ENCODE results near the gene HMGN2.

The HMGN2 gene

GRCh38 chr1:26471498-26472319 lies 531 bp upstream of the HMGN2 start:
- ATAC-seq: peak; percentile 71
- TF ChIP-seq ZFP3 (CRISPR knock-in tag; IDR thresholded peaks at IDR 0.05) (peak; percentile 84), CSDC2 (CRISPR knock-in tag; IDR thresholded peaks at IDR 0.05) (no peak)

- TF ChIP-seq TCF4 (CRISPR knock-in tag; IDR thresholded peaks at IDR 0.05; ENCODE audit: borderline replicate concordance) (no peak), SNAI2 (CRISPR knock-in tag; IDR thresholded peaks at IDR 0.05) (no peak)
- ATAC-seq: peak; percentile 66
These were observed 933 bp downstream of the HMGN2 start for GRCh38 chr1:26472901-26473845.

- ATAC-seq: no peak
- TF ChIP-seq, protein P1, sequence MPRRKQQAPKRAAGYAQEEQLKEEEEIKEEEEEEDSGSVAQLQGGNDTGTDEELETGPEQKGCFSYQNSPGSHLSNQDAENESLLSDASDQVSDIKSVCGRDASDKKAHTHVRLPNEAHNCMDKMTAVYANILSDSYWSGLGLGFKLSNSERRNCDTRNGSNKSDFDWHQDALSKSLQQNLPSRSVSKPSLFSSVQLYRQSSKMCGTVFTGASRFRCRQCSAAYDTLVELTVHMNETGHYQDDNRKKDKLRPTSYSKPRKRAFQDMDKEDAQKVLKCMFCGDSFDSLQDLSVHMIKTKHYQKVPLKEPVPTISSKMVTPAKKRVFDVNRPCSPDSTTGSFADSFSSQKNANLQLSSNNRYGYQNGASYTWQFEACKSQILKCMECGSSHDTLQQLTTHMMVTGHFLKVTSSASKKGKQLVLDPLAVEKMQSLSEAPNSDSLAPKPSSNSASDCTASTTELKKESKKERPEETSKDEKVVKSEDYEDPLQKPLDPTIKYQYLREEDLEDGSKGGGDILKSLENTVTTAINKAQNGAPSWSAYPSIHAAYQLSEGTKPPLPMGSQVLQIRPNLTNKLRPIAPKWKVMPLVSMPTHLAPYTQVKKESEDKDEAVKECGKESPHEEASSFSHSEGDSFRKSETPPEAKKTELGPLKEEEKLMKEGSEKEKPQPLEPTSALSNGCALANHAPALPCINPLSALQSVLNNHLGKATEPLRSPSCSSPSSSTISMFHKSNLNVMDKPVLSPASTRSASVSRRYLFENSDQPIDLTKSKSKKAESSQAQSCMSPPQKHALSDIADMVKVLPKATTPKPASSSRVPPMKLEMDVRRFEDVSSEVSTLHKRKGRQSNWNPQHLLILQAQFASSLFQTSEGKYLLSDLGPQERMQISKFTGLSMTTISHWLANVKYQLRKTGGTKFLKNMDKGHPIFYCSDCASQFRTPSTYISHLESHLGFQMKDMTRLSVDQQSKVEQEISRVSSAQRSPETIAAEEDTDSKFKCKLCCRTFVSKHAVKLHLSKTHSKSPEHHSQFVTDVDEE (CRISPR knock-in tag; IDR thresholded peaks at IDR 0.05): no peak
- TF ChIP-seq GLIS3 (CRISPR knock-in tag; IDR thresholded peaks at IDR 0.05) (no peak), CSRNP3 (CRISPR knock-in tag; IDR thresholded peaks at IDR 0.05) (no peak), ZNF70 (CRISPR knock-in tag; IDR thresholded peaks at IDR 0.05) (no peak), CREB5 (CRISPR knock-in tag; IDR thresholded peaks at IDR 0.05; ENCODE audit: low read depth) (no peak), BACH2 (CRISPR knock-in tag; IDR thresholded peaks at IDR 0.05; ENCODE audit: borderline replicate concordance) (no peak), ESRRG (CRISPR knock-in tag; IDR thresholded peaks at IDR 0.05) (no peak), ZNF565 (CRISPR knock-in tag; conservative IDR thresholded peaks at IDR 0.05; ENCODE audit: low read depth) (no peak), ZNF8 (CRISPR knock-in tag; IDR thresholded peaks at IDR 0.05) (no peak), CSDC2 (CRISPR knock-in tag; IDR thresholded peaks at IDR 0.05) (no peak), RARB (CRISPR knock-in tag; IDR thresholded peaks at IDR 0.05) (no peak), ZFP3 (CRISPR knock-in tag; IDR thresholded peaks at IDR 0.05) (no peak), PPARA (CRISPR knock-in tag; IDR thresholded peaks at IDR 0.05; ENCODE audit: borderline replicate concordance) (no peak), ARNTL (CRISPR knock-in tag; IDR thresholded peaks at IDR 0.05; ENCODE audit: borderline replicate concordance, low read depth) (no peak), ZFP30 (CRISPR knock-in tag; IDR thresholded peaks at IDR 0.05) (no peak), TCF4 (CRISPR knock-in tag; IDR thresholded peaks at IDR 0.05; ENCODE audit: borderline replicate concordance) (no peak)
- TF ChIP-seq, protein P2, sequence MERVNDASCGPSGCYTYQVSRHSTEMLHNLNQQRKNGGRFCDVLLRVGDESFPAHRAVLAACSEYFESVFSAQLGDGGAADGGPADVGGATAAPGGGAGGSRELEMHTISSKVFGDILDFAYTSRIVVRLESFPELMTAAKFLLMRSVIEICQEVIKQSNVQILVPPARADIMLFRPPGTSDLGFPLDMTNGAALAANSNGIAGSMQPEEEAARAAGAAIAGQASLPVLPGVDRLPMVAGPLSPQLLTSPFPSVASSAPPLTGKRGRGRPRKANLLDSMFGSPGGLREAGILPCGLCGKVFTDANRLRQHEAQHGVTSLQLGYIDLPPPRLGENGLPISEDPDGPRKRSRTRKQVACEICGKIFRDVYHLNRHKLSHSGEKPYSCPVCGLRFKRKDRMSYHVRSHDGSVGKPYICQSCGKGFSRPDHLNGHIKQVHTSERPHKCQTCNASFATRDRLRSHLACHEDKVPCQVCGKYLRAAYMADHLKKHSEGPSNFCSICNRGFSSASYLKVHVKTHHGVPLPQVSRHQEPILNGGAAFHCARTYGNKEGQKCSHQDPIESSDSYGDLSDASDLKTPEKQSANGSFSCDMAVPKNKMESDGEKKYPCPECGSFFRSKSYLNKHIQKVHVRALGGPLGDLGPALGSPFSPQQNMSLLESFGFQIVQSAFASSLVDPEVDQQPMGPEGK (CRISPR knock-in tag; IDR thresholded peaks at IDR 0.05; ENCODE audit: borderline replicate concordance): no peak
These were observed 2.6 kb downstream of the HMGN2 start for GRCh38 chr1:26474818-26475217.

DNA sequence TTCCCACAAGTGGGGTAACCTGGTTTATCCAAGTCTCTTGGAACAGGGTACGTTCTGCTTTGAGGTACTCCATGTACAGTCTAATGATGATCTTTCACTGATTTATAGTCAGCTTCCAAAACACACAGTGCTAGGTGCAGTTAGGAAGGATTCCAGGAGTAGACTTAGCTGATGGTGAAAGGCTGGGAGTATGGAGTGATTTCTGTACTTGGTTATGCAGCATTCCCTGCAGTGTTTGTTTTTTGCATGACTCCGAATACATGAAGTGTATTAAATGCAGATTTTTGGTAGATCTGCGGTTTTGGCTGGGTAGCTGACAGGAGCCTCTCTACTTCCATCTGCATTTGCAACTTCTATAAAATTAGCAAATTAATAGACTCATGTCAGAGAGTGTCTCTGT lies 3.7 kb downstream of the HMGN2 start:
- ATAC-seq: no peak
- no peak for TF ChIP-seq BACH2 (CRISPR knock-in tag; IDR thresholded peaks at IDR 0.05; ENCODE audit: borderline replicate concordance)
- no peak for TF ChIP-seq PPARA (CRISPR knock-in tag; IDR thresholded peaks at IDR 0.05; ENCODE audit: borderline replicate concordance)
- TF ChIP-seq OSR1 (CRISPR knock-in tag; IDR thresholded peaks at IDR 0.05): no peak
- no peak for TF ChIP-seq ISL1 (CRISPR knock-in tag; IDR thresholded peaks at IDR 0.05)
- TF ChIP-seq ZNF565 (CRISPR knock-in tag; conservative IDR thresholded peaks at IDR 0.05; ENCODE audit: low read depth): no peak
- TF ChIP-seq TCF4 (CRISPR knock-in tag; IDR thresholded peaks at IDR 0.05; ENCODE audit: borderline replicate concordance): no peak
- no peak for TF ChIP-seq POU6F1 (CRISPR knock-in tag; IDR thresholded peaks at IDR 0.05; ENCODE audit: borderline replicate concordance, low read depth)
- no peak for TF ChIP-seq GLIS3 (CRISPR knock-in tag; IDR thresholded peaks at IDR 0.05)
- TF ChIP-seq TOX (CRISPR knock-in tag; IDR thresholded peaks at IDR 0.05; ENCODE audit: borderline replicate concordance): no peak
- no peak for TF ChIP-seq RARB (CRISPR knock-in tag; IDR thresholded peaks at IDR 0.05)
- TF ChIP-seq, protein P2 (CRISPR knock-in tag; IDR thresholded peaks at IDR 0.05; ENCODE audit: borderline replicate concordance): no peak
- TF ChIP-seq ZNF8 (CRISPR knock-in tag; IDR thresholded peaks at IDR 0.05): no peak

All from SK-N-SH treated with all-trans-retinoic acid at 6 μM for 48 hours (cell line).